NCI-H748 (cell line): Measurements from ENCODE around the gene FSTL5.
A peak's percentile ranks its signal among the peaks of the same experiment; 100 is the strongest.

Source experiments
- DNase-seq: peaks from one replicate; lab custom pipeline; 2025; ENCODE audit not compliant: unreplicated experiment; lab: John Stamatoyannopoulos, UW

Gene FSTL5

GRCh38 chr4:161949946-161950725 is 213.7 kb downstream of the FSTL5 start:
- no peak for DNase-seq

- DNase-seq = no peak
Measured at GRCh38 chr4:161948026-161948770, 215.6 kb downstream of the FSTL5 start.

GRCh38 chr4:161937596-161937995 is 226.2 kb downstream of the FSTL5 start:
- no peak for DNase-seq

- DNase-seq = no peak
Measured at GRCh38 chr4:161936625-161937550, 226.9 kb downstream of the FSTL5 start.

- no peak for DNase-seq
Measured at GRCh38 chr4:161931089-161931488, 232.7 kb downstream of the FSTL5 start.

DNA sequence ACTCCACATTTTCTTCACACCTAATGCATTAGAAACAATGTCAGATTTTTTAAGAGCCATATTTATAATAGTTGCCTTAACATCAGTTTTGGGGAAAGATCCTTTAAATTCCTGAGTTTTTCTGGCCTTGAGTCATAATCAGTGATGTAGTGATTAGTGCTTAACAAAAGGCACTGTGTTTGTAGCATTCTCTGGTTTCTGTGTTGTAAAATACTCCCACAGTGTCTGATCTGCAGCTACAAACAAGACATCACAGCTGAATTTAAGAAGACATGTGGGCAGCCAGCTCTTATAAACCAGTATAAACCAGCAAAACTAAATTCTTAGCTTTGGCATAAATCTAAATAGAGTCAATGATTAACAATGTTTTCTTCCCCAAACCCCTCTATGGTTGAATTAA is 233.8 kb downstream of the FSTL5 start:
- no peak for DNase-seq

GRCh38 chr4:161926033-161926828 is 237.6 kb downstream of the FSTL5 start:
- DNase-seq = no peak

DNA sequence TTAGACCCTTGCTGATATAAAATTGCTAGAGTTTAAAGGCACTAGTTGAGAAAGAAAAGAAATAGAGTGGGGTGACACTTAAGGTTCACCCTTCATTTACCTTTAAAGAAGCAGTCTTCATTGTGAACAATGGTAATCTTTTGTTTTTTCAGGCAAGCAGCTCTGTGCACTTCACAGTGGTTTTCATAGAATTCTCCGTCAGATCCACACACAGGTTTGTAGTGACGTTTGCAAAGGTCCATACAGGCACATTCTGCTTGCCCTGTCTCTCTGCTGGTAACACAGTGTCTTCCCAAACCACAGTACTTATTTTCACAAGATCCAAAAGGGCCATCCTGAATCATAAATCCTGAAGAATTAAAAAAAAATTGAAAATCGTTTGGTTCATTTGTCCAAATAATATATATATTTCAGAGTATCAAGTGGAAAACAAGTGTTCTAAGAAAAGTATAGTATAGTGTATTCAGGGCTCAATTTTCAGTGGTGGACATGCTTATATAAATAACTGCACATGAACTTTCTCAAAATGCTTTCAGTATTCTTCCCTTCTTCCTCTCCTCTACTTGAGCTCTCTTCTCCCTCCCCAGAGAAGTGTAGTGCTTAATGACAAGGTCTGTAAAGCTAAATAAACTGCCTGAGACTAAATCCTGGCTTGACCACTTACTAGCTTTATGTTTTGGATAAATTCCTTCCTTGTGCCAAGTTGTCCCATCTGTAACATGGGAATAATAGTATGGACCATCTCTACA is 243.3 kb downstream of the FSTL5 start:
- DNase-seq = no peak

GRCh38 chr4:161919442-161920220 is 244.2 kb downstream of the FSTL5 start:
- no peak for DNase-seq

- DNase-seq = no peak
Measured at GRCh38 chr4:161916035-161916434, 247.8 kb downstream of the FSTL5 start.

DNA sequence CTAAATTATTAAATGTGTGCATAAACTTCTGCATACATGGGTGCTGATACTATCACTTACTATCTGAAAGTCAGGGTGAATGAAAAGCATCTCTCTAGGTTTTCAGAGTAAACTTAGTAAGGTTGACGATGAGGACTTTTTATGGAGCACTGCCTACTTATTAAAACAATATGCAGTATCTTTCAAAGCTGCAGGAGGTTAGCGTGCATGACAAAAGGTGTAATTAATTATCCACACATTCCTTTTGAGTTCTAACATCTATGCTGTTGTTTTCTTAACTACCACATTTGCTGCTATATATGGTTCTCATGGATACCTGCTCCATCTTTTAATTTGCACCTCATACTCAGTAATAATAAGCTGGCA is 256.2 kb downstream of the FSTL5 start:
- DNase-seq = no peak

DNA sequence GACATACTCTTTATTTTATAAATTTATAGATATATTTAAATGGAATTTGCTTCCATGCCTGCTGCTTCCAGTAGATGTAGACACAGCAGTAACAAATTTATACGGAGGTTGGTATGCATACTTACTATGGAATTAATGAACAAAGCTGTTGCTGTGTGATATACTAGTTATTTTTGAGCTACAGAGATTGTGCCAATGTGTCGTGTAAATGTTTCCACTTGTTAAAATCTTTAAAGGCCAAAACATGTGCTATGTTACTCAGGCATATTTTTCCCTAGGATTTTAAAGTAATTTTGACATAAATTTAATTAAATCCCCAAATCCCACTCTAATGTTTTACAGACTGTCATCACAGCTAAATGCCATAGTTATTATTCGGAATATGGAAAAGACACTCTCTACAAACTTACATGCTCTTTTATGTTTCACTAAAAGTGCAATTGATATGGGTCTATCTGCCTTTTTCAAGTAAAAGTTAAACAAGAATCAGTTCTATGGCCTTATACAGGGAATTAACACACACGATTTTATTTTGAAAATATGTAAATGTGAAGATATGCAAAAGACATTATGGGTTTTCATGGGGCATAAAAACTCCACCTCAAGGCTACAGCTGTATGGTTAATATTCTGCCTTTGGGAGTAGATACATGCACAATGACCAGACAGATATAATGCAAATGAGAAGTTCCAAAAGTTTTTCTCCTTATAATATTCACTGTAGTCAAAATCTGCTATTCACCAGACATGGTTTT is 256.8 kb downstream of the FSTL5 start:
- DNase-seq = no peak

GRCh38 chr4:161900110-161900509 is 263.7 kb downstream of the FSTL5 start:
- no peak for DNase-seq

- no peak for DNase-seq
Measured at GRCh38 chr4:161894493-161895167, 269.2 kb downstream of the FSTL5 start.

GRCh38 chr4:161894014-161894413 is 269.8 kb downstream of the FSTL5 start:
- no peak for DNase-seq

DNA sequence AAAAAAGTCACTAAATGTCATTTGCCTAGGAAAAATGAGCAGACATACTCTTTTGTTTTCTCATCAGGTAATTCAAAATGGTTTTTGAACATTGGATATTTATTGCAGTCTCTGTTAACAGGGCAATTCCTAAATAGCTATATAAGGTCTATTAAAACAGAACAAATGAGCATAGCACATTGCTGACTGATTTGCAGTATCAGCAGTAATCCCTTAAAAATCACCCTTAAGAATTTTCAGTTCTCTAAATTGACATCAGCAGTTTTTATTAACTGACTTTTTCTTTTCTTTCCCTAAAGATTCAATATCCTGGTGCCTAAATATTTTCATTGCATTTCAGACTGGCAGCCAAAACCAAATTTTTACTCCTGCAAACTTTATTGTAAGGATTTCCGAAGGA is 270.2 kb downstream of the FSTL5 start:
- DNase-seq = no peak

GRCh38 chr4:161892951-161893350 is 270.8 kb downstream of the FSTL5 start:
- DNase-seq = peak; percentile 84

DNA sequence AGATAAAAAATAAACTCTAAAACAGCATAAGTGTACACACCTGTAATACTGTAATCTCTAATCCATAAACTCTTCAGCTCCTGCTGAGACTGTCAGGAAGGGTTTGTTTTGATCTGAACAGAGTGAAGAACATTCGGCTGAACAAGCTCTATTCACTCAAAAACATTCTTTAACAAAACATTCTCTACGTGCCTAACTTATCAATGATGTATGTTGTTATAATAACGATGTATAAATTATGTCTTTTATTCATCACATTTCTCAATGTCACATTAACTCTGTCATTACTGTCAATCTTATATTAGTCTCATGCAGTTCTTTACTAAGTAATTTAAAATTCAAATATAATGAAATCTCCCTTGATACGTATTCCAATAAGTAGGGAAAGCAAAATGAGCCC is 280.6 kb downstream of the FSTL5 start:
- no peak for DNase-seq
